Bronchial epithelial cell (primary cell): ENCODE measurements around the gene SYNC. TPM values are rescaled to one million over a fixed set of nuclear protein-coding genes. Genes with fewer than 3 reads are reported as not detected.
"Not testable (repeated sequence)": the region's sequence is repeated elsewhere in the genome, so short reads cannot be mapped to it uniquely, and the experiment has no call there.

Source experiments
- DNase-seq: peaks from one replicate; pipeline ENCODE4 v3.0.0-alpha.2; 2010; ENCODE audit warnings: low read depth
- FAIRE-seq: peaks from 2 replicates; lab custom pipeline; 2011; peaks lifted over from hg19 to GRCh38; lab: Jason Lieb, UNC
- H3K27me3 ChIP-seq: 2 replicates; pipeline ENCODE4 v1.5.1; 2011; ENCODE audit warnings: low read length; ENCODE audit not compliant: control insufficient read depth, insufficient read depth
- H3K36me3 ChIP-seq: 2 replicates; pipeline ENCODE4 v1.5.1; 2011; ENCODE audit warnings: low read length; ENCODE audit not compliant: control insufficient read depth, insufficient read depth
- H3K4me3 ChIP-seq: 2 replicates; pipeline ENCODE4 v1.5.1; 2011; ENCODE audit warnings: mild to moderate bottlenecking, low read depth, low read length, control low read depth
- CTCF ChIP-seq: IDR thresholded peaks from 2 replicates; pipeline ENCODE4 v1.5.1; 2011; ENCODE audit warnings: mild to moderate bottlenecking, moderate library complexity, low read length, control low read depth, inconsistent platforms; ENCODE audit not compliant: insufficient read depth, severe bottlenecking
- total RNA-seq: library from RNA; depleted of rRNA; stranded (reverse); fragments of >200 nt; gene quantifications from 2 replicates; pipeline ENCODE4 v1.2.1, GENCODE V29; 2014

Gene SYNC
- total RNA-seq, 1 donor from 2014 or later, result 3.4 TPM

- FAIRE-seq (no peak), DNase-seq (peak; percentile 87)
- peak within 1 kb of the TSS; percentile 62 for H3K4me3 ChIP-seq
- no peaks in the 10 kb centered on the region for H3K27me3 ChIP-seq
- H3K36me3 ChIP-seq, result peaks cover 5% of the 10 kb centered on the region
- no peak for TF ChIP-seq CTCF
These were observed 51.7 kb downstream of the SYNC start, which contains the start of gene RBBP4 for GRCh38 chr1:32650752-32651460. Gene RBBP4, plus strand, starts transcription at chr1:32651208. Its CDS starts 99 bp downstream, at chr1:32651307.

DNA sequence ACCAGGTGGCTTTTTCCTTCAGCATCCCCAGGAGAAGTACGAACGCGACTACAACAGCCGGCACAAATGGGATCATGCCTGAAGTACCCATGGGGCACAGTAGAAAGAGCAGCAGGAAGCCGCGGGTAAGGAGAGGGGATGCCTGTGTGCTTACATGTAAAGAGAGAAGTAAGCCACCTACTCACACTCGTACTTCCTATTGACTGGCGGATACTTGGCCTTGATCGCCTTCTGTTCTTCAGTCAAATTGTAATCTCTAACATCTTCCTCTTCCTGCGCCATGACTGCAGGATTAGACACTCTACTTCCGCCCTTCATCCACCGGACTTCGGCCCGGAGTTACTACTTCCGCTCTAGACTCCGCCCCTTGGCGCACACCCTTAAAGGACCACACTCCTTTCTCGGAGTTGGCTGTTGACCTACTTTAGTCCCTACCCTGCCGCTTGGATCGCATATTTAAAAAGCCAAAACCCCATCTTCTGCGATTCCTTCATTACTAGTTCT, 52.3 kb downstream of the SYNC start, which contains the start of gene ZBTB8OS:
Gene ZBTB8OS, minus strand, starts transcription at position 303 of the 504 bp plus-strand sequence. Its CDS starts 21 bp downstream, at position 282.
- Histone ChIP-seq H3K27me3 (no peaks in the 10 kb centered on the region), H3K4me3 (peak within 1 kb of the TSS; percentile 62), H3K36me3 (peaks cover 5% of the 10 kb centered on the region)
- DNase-seq (peak; percentile 90), FAIRE-seq (no peak)
- no peak for TF ChIP-seq CTCF

DNA sequence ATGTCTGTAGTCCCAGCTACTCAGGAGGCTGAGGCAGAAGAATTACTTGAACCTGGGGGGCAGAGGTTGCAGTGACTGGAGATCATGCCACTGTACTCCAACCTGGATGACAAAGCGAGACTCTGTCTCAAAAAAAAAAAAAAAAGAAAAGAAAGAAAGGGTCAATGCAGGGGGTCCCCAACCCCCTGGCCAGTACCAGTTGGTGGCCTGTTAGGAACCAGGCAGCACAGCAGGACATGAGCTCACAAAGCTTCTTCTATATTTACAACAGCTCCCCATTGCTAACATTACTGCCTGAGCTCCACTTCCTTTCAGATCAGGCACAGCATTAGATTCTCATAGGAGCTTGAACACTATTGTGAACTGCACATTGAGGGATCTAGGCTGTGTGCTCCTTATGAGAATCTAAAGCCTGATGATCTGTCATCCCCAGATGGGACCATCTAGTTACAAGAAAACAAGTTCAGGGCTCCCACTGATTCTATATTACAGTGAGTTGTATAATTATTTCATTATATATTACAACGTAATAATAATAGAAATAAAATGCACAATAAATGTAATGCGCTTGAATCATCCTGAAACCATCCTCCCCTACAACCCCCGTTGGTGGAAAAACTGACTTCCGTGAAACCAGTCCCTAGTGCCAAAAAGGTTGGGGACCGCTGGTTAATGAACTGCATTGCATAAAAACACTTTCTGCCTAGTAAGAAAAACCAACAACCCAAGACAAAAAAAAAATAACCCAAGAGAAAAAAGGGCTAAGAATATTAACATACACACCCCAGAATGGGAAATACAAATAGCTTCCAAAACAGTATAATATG, 55.0 kb downstream of the SYNC start:
- no peaks in the 10 kb centered on the region for H3K36me3 ChIP-seq
- DNase-seq (no peak), FAIRE-seq (no peak)
- no peak for TF ChIP-seq CTCF
- H3K27me3 ChIP-seq, result no peaks in the 10 kb centered on the region
- H3K4me3 ChIP-seq, result no peak overlapping the region

GRCh38 chr1:32644426-32644825, 58.1 kb downstream of the SYNC start:
- TF ChIP-seq CTCF, result no peak
- Histone ChIP-seq H3K36me3 (no peaks in the 10 kb centered on the region), H3K4me3 (no peak overlapping the region), H3K27me3 (no peaks in the 10 kb centered on the region)
- DNase-seq, result no peak
- no peak for FAIRE-seq

- not testable (repeated sequence) for DNase-seq, H3K4me3 ChIP-seq, H3K36me3 ChIP-seq, FAIRE-seq, H3K27me3 ChIP-seq
These were observed 60.2 kb downstream of the SYNC start for GRCh38 chr1:32642292-32642827.

DNA sequence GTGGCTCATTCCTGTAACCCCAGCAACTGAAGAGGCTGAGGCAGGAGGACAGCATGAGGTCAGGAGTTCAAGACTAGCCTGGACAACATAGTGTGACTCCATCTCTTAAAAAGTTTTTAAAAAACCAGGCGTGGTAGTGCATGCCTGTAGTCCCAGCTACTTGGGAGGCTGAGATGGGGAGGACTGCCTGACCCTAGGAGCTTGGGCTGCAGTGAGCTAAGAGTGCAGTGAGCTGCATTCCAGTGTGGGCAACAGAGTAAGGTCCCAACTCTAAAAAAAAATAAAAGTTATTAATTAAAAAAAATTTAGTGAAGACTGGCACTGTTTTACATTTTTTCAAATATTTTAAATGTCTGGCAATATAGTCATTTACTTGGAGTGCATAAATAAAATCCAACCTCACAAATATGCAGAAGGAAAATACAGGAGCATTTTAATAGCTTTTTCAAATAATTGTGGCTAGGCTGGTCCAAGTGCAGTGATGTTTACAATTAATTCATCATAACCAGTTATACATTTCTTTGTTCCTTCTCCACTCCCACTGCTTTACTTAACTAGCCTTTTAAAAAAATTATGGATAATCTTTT, 63.0 kb downstream of the SYNC start:
- no peaks in the 10 kb centered on the region for H3K27me3 ChIP-seq
- no peak for DNase-seq
- no peak for TF ChIP-seq CTCF
- H3K36me3 ChIP-seq, result peaks cover 1% of the 10 kb centered on the region
- no peak for FAIRE-seq
- H3K4me3 ChIP-seq, result no peak overlapping the region
